NT2/D1 (cell line): ENCODE results near the gene TOM1L2.

Experiments
- SUZ12 ChIP-seq: IDR thresholded peaks from 2 replicates; pipeline ENCODE4 v1.6.1; 2011; ENCODE audit not compliant: insufficient read length, insufficient read depth; ENCODE audit errors: extremely low read depth
- ZNF274 ChIP-seq: IDR thresholded peaks from 2 replicates; pipeline ENCODE4 v1.6.1; 2011; ENCODE audit warnings: mild to moderate bottlenecking, low read depth, low read length

GRCh38 chr17:18002171-18002570 lies 30.0 kb upstream of the TOM1L2 start:
- TF ChIP-seq SUZ12, result no peak
- TF ChIP-seq ZNF274, result no peak
